Daoy (cell line): ENCODE results near the gene SUPT6H. TPM values are rescaled to one million over a fixed set of nuclear protein-coding genes. Genes with fewer than 3 reads are reported as not detected.
A peak's percentile ranks its signal among the peaks of the same experiment; 100 is the strongest.
"Not testable (repeated sequence)": the region's sequence is repeated elsewhere in the genome, so short reads cannot be mapped to it uniquely, and the experiment has no call there.

ENCODE experiments used
- DNase-seq: peaks from one replicate; pipeline ENCODE4 v3.0.0-alpha.2; 2015; ENCODE audit warnings: low read depth
- total RNA-seq: library from RNA; depleted of rRNA; stranded (reverse); fragments of >200 nt; shearing (Covaris generic); gene quantifications from 2 replicates; pipeline ENCODE4 v1.2.3, GENCODE V29; 2014

Gene SUPT6H
- total RNA-seq, 1 experiment from 2014 or later = 38.2 TPM

DNA sequence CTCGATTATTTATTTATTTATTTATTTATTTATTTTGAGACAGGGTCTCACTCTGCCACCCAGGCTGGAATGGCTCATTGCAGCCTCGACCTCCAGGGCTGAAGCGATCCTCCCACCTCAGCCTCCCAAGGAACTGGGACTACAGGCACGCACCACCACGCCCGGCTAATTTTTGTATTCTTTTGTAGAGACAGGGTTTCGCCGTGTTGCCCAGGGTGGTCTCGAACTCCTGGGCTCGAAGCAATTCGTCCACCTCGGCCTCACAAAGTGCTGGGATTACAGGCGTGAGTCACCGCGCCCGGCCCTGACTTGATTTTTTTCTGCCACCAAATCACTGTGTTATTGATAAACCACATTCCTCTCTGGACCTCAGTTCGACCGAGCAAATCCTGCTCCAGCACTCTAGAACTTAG lies 57.0 kb downstream of the SUPT6H start:
- DNase-seq = no peak

GRCh38 chr17:28720247-28720996 lies 58.4 kb downstream of the SUPT6H start:
- no peak for DNase-seq

GRCh38 chr17:28720997-28721329 lies 59.0 kb downstream of the SUPT6H start:
- not testable (repeated sequence) for DNase-seq

DNA sequence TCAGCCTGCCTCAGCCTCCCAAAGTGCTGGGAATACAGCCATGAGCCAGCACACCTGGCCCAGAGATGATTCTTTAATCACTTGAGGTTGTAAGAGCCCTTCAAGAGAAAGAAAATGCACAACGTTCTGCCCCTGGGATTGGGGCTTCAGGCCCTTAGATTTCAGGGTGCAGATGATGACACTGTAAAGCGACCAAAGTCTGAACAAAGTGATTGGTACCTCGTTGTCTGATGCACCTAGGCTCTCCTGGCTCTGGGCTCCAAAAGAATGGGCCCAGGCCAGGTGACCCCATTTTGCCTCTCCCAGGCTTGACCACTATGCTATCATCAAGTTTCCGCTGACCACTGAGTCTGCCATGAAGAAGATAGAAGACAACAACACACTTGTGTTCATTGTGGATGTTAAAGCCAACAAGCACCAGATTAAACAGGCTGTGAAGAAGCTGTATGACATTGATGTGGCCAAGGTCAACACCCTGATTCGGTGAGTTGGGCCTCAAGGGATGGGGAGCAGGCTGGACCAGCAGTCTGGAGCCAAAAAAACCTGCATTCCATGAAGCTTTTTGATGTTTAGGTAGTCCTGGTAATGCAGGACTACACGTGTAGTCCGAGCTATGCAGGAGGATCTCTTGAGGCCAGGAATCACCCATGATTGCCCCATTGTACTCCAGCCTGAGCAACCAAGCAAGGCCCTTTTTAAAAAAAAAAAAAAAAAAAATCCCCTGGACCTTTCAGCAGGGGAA lies 60.6 kb downstream of the SUPT6H start:
- DNase-seq = no peak

GRCh38 chr17:28723159-28723835 lies 61.3 kb downstream of the SUPT6H start:
- DNase-seq = no peak

GRCh38 chr17:28723836-28724499 lies 62.0 kb downstream of the SUPT6H start:
- DNase-seq = not testable (repeated sequence)

DNA sequence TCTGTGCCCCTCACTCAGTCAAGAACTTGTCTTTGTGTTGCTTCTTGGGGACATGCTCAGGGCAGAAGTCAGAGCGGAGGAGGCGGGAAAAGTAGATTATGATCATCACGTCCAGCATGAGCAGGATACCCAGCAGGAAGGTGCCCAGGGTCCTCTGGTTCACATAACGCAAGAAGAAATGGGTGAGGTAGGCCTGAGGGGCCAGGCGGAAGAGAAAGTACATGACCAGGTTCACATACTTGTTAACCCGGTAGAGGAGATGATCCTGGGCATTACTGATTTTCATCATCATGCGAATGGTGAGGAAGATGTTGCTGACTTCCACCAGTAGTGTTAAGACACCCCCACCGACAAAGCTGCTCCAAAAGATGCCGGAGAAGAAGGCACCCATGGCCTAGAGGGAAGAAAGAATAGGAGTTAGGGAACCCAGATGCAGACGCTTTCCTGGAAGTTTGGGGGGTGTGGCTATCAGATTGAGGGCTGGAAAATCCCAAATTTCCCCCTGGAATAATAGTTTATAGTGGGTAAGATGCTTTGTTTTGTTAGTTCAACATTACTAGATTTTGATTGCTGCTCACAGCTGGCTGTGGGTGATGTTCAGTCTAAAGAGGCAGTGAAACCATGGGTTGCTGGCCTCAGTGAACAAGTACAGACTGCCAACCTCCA lies 62.6 kb downstream of the SUPT6H start:
- no peak for DNase-seq

DNA sequence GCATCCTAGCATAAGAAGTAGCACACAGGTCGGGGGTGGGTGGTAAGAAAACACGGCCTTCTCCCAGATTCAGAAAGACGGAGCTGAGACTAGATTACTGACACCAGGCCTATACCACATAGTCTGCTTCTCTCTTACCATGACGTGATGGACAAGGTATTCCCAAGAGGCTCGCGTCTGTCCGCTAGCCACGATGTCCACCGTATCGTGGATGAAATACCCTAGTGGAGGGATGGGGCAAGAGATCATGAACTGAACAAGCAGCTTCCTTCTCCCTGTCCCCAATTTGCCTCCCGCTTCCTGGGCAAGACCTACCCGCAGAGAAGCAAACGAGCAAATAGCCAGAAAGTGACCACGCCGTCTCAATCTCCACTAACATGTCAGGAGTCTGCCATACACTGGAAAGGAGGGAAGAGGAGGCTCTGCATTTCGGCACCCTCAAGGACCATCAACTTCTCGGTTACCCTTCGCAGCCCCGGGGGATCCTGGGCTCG lies 63.2 kb downstream of the SUPT6H start:
- DNase-seq = peak; percentile 71

DNA sequence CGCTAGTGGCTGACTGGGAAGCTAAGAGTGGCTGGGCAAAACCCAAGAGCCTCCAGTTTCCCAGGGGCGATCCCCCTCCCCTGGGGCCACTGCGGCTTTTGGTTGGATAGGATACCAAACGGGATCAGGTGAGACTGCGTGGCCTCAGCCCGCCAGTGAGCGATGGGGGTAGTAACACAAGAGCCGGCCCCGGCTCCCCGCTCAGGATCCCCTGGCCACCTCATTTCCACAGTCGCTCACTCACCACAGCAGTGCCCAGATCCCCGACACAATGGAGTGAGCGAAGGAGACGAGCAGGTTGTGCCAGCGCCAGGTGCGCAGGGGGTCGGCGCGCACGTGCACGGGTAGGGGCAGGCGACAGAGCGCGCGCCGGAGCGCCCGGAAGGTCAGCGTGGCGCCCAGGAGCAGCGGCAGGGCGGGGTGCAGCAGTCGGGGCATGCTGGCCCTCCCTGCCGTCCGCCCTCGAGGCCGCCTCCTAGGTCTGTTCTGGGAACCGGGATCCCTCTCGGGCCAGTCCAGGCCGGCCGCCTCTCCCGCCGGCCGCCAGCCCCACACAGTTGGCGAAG lies 63.7 kb downstream of the SUPT6H start:
- DNase-seq = peak; percentile 89

DNA sequence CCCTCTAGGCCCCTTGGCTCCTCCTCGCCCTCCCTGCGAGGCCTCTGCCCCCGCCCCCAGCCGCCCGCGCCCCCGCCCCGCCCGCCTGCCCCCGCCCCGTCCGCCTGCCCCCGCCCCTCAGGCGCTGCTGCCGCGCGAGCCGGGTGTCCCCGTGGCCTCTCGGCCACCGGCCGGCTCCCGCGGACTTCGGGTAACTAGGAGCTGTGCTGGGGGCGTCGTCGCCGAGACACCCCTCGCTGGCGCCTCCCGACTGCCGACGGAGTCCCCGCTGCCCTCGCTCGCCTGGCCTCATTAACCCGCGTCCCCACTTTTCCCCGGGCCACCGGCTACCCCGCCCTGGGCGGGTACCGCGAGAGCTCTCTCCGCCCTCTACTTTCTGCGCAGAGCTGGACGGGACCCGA lies 64.2 kb downstream of the SUPT6H start, which contains the start of gene TLCD1:
TLCD1 (minus strand) TSS at position 8 of the 401 bp plus-strand sequence. CDS start 136 bp downstream, outside the sequence.
- DNase-seq = peak; percentile 75

DNA sequence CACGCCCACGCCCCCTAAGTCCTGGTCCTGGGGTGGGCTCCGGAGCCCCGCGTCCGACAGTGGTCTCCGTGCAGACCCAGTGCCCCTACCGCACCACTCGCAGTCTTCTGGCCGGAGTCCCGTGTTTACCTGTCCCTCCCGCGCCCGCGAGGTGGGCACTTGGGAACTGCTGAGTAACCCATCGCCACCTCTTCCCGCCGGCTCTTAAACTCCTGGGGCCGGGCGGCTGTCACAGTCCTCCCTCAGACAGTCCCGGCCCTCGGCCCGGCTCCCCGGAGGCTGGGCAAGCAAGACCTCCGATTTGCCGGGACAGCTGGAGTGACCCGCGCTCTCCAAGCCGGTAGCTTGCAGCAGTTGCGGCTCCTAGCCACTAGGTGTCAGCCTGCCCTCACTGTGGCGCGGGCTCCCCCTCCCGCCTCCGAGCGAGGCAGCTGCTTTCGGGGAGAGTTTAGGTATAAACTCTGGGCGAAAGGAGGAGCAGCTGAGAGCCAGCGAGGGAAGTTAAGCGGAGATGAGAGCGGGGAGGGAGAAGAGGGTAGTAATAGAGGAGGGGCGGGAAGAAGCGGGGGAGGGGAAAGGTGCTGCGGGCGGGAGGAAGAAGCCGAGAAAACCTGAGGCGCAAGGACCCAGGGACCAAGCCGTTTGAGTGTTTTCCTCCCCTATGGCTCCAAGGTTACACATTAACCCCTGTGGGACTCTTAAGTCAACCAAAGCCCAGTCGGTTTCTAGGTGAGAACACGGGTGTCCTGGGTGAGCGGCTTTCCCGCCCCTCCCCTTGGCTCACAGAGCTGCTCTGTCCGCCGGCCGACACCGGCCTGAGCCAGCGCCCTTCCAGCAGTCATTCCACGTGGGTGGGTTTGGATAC lies 64.9 kb downstream of the SUPT6H start:
- DNase-seq = peak; percentile 97

DNA sequence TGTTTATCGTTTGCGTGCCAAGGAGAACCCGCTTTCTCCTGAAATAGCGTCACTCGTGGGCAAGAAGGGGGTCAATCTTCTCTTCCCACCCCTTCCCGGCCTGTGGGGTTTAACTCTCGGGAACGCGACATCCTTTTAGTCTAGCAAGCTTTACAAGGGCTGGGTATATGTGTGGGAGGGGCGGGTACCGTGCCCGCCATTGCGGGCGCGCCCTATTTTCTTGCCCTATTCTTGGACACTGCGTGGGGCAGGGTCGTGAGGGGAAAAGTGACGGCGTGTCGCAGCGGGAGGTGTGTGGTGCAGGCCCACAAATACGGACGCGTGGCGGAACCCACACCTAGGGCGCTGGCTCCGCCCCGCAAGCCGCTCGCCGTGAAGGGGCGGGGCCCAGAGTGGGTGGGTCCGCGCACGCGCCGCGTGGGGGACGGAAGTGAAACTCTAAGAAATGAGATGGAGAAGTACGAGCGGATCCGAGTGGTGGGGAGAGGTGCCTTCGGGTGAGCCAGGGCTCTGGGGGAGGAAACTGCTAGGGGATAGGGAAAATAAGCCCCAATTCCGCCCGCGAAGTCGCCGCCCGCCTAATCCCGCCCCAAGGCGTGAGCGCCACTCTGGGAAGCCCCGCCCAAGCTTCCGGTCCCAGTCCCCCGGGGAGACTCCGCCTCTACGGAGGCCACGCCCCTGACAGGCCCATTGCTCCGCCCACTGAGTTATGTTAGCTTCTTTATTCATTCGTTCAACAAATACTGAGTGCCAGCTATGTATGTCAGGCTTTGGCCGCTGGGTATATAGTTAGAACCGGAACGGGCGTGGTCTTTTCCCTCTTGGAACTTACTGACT lies 66.6 kb downstream of the SUPT6H start, which contains the start of gene NEK8:
NEK8 (plus strand) TSS at position 425 of the 837 bp plus-strand sequence; CDS start at position 451, 26 bp downstream.
- DNase-seq = peak; percentile 94

DNA sequence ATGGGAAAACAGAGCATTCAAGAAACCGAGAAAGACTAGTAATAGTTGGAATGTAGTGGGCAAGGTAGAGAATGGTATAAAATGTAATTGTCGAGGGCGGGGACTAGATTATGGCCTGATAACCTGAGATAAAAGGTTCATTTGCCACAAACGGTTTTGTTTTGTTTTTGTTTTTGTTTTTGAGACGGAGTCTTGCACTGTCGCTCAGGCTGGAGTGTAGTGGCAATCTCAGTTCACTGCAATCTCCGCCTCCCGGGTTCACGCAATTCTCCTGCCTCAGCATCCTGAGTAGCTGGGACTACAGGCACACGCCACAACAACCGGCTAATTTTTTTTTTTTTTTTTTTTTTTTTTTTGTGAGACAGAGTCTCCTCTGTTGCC lies 67.9 kb downstream of the SUPT6H start:
- DNase-seq = no peak

- no peak for DNase-seq
These were observed 71.3 kb downstream of the SUPT6H start for GRCh38 chr17:28733346-28733745.

DNA sequence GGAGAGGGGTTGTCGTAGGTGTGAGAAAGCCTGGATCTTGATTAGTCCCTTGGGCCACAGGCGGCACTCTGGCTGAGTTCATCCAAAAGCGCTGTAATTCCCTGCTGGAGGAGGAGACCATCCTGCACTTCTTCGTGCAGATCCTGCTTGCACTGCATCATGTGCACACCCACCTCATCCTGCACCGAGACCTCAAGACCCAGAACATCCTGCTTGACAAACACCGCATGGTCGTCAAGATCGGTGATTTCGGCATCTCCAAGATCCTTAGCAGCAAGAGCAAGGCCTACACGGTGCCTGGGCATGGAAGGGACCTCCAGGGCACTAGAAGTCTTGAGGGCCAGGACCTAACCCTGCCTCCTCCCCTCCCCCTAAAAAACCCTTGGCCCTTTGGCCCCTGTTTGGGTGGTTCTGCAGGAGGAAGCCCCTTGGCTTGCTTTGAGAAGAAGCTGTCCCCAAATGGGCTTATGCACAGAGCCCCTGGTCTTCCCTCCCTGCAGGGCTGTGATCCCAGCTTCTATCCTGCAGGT lies 72.8 kb downstream of the SUPT6H start:
- DNase-seq = no peak

DNA sequence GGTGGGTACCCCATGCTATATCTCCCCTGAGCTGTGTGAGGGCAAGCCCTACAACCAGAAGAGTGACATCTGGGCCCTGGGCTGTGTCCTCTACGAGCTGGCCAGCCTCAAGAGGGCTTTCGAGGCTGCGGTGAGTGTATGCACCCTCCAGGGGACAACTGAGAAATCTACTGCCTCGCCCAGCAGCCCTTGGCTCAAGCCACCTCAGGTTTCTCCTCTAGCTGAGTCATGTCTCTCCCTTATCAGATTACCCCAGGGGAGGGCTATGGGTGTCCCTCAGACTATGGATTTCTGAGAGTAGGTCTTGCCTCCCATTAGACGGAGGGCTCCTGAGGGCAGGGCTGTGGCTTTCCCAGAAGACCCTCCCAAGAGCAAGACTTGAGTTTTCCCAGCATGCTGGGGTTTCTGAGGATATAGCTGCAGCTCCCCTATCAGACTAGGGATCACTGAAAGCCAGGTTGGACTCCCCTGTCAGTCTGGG lies 73.3 kb downstream of the SUPT6H start:
- peak; percentile 40 for DNase-seq

- not testable (repeated sequence) for DNase-seq
These were observed 74.1 kb downstream of the SUPT6H start for GRCh38 chr17:28735913-28736769.
